Uterus (tissue), 2 donors: ENCODE results near the gene ELOVL1.

Experiments
- POLR2A ChIP-seq, 2 donors: fragments of 450-650 bp; IDR thresholded peaks; one replicate each; pipeline ENCODE4 v1.6.1; 2016; ENCODE audit warnings: antibody characterized with exemption in 2 of 2, mild to moderate bottlenecking in 1 of 2, moderate library complexity in 1 of 2
- TF ChIP-seq, protein P1 (sequence below), 4 experiments: fragments of 200-600 bp in 2 of 4; fragments of 450-650 bp in 2 of 4; sonication (generic) in 2 of 4; IDR thresholded peaks; one replicate each; pipeline ENCODE4 v1.5.1; 2016 to 2019; ENCODE audit warnings: antibody characterized with exemption in 4 of 4, mild to moderate bottlenecking in 2 of 4, moderate library complexity in 1 of 4

GRCh38 chr1:43382027-43382779, 14.4 kb upstream of the ELOVL1 start:
- TF ChIP-seq POLR2A (IDR thresholded peaks at IDR 0.05): no peak
- TF ChIP-seq, protein P1, sequence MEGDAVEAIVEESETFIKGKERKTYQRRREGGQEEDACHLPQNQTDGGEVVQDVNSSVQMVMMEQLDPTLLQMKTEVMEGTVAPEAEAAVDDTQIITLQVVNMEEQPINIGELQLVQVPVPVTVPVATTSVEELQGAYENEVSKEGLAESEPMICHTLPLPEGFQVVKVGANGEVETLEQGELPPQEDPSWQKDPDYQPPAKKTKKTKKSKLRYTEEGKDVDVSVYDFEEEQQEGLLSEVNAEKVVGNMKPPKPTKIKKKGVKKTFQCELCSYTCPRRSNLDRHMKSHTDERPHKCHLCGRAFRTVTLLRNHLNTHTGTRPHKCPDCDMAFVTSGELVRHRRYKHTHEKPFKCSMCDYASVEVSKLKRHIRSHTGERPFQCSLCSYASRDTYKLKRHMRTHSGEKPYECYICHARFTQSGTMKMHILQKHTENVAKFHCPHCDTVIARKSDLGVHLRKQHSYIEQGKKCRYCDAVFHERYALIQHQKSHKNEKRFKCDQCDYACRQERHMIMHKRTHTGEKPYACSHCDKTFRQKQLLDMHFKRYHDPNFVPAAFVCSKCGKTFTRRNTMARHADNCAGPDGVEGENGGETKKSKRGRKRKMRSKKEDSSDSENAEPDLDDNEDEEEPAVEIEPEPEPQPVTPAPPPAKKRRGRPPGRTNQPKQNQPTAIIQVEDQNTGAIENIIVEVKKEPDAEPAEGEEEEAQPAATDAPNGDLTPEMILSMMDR (IDR thresholded peaks at IDR 0.05): no peak
